NCI-H146 treated with DMSO at 0.1 percent for 48 hours (cell line): Measurements from ENCODE around the gene ABHD8.
"Not testable (repeated sequence)": the region's sequence is repeated elsewhere in the genome, so short reads cannot be mapped to it uniquely, and the experiment has no call there.

Experiments
- DNase-seq: peaks from one replicate; lab custom pipeline; 2025; ENCODE audit not compliant: unreplicated experiment; lab: John Stamatoyannopoulos, UW

ABHD8 gene

GRCh38 chr19:17302391-17303166 is 646 bp downstream of the ABHD8 start:
- DNase-seq, result no peak

DNA sequence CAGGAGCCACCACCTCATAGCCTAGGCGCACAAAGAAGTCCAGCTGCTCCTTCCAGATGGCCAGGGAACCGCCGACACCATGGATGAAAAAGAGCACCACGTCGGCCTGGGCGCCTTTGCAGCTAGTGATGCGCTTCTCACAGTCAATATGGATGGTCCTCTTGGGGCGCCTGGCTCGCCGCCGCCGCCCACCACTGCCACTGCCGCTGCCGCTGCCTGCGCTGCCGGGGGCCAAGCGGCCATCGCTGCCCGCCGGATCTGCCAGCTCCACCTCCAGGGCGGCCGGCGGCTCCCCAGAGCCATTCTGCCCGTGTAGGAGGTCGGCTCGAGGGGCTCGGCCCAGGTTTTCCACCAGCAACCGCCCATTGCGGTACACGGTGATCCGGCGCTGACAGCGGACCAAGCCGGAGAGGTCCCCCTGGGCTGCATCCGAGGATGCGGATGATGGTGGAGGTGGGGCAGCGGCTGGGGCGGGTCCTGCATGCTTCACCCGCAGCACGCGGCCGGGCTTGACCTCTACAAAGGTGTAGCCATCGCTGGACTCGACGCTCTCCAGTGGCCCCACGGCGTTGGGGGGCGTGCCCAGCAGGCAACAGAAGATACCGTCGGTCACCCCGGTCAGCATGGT is 2.1 kb downstream of the ABHD8 start:
- DNase-seq, result no peak

- DNase-seq, result no peak
These were observed 6.2 kb downstream of the ABHD8 start for GRCh38 chr19:17296976-17297375.

- peak; percentile 17 for DNase-seq
These were observed 7.0 kb downstream of the ABHD8 start for GRCh38 chr19:17296273-17296672.

DNA sequence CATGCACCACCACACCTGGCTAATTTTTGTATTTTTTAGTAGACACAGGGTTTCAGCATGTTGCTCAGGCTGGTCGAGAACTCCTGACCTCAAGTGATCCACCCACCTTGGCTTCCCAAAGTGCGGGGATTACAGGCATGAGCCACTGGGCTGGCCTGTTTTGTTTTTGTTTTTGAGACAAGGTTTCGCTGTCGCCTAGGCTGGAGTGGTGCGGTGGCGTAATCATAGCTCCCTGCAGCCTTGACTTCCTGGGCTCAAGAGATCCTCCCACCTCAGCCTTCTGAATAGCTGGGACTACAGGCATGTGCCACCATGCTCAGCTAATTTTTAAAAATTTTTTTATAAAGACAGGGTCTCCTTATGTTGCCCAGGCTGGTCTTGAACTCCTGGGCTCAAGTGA is 7.7 kb downstream of the ABHD8 start:
- DNase-seq, result not testable (repeated sequence)

- no peak for DNase-seq
These were observed 9.0 kb downstream of the ABHD8 start for GRCh38 chr19:17294051-17294891.

GRCh38 chr19:17293605-17294004 is 9.6 kb downstream of the ABHD8 start:
- DNase-seq, result no peak

- peak; percentile 86 for DNase-seq
These were observed 10.7 kb downstream of the ABHD8 start for GRCh38 chr19:17292301-17293074.

DNA sequence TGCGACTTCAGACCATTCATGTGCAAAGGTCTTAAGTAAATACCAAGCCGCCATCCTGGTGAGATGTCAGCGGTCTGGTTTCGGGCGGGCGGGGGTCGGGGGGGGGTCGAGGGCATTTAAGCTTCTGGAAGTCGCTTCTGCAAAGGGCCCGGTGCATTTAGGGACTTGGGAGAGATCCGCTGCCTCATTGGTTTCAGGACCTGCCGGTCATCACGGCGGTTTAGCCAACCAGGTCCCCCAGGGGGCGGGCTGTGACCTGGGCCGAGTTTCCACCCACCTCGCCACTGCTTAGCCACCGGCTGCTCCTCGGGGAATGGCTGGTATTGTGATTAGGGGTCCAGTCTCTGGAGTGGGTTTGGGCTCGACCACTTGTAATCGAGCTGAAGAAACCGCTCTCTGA is 13.7 kb downstream of the ABHD8 start:
- peak; percentile 32 for DNase-seq

DNA sequence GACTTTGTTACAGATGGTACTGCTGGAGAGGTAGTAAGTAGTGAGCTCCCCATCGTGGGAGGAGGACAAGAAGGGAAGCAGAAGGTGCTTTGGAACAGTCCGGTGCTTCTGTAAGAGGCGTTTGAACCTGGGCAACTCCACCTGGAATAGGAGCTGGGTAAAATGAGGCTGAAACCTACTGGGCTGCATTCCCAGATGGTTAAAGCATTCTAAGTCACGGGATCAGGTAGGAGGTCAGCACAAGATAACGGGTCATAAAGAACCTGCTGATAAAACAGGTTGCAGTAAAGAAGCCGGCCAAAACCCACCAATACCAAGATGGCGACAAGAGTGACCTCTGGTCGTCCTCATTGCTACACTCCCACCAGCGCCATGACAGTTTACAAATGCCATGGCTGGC is 16.5 kb downstream of the ABHD8 start:
- DNase-seq, result no peak

DNA sequence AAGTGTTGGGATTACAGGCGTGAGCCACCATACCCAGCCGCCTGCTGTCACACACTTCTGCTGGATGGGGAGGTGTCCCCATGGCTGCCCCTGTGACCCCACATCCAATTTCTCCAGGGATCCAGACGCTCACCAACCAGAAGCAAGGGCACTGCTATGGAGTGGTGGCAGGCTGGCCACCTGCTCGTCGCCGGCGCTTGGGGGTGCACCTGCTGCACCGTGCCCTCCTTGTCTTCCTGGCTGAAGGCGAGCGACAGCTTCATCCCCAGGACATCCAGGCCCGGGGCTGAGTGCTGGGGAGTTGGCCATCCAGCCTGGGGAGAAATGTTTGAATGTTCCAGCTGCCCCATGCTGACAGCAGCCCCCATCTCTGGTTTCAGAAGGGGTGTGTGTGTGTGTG is 17.0 kb downstream of the ABHD8 start:
- DNase-seq, result no peak

GRCh38 chr19:17285415-17286135 is 17.6 kb downstream of the ABHD8 start:
- no peak for DNase-seq

DNA sequence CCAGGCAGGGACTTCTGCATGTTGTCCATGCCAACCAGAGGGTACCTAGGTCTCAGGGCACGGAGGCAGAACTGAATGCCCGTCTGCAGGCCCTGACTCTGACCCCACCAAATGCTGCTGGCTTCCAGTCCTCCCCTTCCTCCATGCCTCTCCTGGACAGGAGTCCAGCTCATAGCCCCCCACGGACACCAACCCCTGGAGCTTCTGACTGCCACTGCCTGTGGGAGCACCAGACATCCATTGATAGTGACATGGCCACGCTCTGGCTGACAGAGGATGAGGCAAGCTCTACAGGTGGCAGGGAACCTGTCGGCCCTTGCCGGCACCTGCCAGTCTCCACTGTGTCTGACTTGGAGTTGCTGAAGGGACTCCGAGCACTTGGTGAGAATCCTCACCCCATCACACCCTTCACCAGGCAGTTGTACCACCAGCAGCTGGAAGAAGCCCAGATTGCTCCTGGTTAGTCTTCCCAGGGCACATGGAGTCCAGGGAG is 19.7 kb downstream of the ABHD8 start:
- DNase-seq, result no peak

- peak; percentile 82 for DNase-seq
These were observed 20.6 kb downstream of the ABHD8 start for GRCh38 chr19:17282488-17283125.

DNA sequence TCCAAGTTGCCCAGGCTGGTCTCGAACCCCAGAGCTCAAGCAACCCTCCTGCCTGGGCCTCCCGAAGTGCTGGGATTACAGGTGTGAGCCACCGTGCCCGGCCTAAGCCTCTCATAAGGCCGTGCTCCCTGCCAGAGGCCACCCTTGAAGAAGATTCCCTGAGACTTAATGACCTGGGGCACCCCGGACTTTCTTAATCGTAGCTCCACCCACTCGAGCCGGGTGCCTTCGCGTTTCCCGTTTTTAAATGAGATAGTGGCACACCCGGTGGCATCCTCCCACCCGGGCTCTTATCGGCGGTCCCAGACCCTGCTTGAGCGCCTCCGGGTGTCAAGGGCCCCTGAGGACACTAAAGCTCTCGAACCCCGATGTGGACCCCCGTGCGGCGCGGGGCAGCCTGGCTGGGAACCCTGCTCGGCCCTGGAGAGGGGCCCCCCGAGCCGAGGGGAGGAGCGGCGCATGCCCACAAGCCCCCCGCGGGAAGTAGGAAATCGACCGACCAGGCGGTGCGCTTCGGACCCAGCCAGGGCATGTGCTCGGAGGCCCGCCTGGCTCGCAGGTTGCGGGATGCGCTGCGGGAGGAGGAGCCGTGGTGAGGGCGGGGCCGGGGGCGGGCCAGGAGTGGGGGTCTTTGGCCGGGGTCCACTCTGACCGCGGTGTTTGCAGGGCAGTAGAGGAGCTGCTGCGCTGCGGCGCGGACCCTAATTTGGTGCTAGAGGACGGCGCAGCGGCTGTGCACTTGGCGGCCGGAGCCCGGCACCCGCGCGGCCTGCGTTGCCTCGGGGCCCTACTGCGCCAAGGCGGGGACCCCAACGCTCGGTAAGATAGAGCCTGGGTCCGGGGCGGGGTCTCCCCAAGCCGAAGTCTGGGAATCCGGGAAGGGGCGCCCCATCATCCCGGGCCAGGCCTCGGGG is 21.6 kb downstream of the ABHD8 start, which contains the start of gene ANKLE1:
Gene ANKLE1 (plus strand): TSS at position 511 of the 914 bp plus-strand sequence. CDS start 20 bp downstream, at position 531.
- DNase-seq, result peak; percentile 19

DNA sequence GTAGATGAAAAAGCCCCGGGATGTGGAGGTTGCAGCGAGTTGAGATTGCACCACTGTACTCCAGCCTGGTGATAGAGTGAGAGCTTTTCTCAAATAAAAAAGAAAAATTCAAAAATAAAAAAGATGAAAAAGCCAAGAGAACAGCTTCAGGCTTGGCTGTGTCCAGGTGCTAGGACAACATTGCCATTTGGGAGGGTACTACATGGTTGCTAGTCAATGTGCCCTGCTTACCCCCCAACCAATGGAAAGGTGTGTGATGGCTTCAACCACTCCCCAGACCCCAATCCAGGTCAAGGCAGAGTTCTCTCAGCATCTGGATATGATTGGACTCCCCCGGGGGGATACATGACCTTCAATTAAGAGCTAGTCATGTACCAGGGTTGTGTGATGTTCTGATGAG is 23.8 kb downstream of the ABHD8 start:
- DNase-seq, result no peak

DNA sequence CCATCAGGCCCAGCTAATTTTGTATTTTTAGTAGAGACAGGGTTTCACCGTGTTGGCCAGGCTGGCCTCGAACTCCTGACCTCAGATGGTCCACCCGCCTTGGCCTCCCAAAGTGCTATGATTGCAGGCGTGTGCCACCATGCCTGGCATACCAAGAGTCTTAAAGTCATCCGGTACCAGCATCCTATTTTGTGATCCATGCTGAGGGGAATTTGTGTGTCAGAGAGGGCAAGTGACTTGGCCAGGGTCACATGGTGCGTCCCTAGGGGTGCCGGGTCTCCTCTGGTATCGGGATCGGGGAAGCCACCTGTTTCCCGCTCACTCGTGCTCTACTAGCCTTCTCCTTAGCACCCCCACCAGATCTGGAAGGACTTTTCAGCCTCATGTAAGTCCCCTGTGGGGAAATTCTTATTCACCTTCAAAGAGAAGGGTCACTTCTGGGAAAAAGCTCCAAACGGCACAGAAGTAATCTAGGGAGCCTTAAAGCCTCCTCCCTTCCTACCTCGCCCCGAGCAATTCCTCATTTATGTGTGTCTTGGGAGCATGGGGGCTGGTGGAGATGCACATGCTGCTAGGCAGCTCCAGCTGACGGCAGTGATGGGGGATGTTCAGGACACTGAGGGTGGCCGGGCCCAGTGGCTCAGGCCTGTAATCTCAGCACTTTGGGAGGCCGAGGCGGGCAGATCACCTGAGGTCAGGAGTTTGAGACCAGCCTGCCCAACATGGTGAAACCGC is 27.6 kb downstream of the ABHD8 start:
- no peak for DNase-seq

GRCh38 chr19:17274892-17275291 is 28.3 kb downstream of the ABHD8 start:
- not testable (repeated sequence) for DNase-seq
